K562 (cell line): Measurements from ENCODE around the gene RBM12. TPM values are rescaled to one million over a fixed set of nuclear protein-coding genes. Genes with fewer than 3 reads are reported as not detected.

Experiments used
- ATF3 ChIP-seq, 2 experiments: fragments of 450-650 bp in 1 of 2; sonication (generic) in 1 of 2; formaldehyde crosslinking in 1 of 2; IDR thresholded peaks in 1 of 2; conservative IDR thresholded peaks in 1 of 2; 2 replicates each; pipeline versions ENCODE4 v1.6.1 to v1.8.1; 2016 to 2023; ENCODE audit warnings: mild to moderate bottlenecking in 2 of 2, moderate library complexity in 2 of 2, inconsistent platforms in 1 of 2, missing genetic modification reagents in 1 of 2
- CBFA2T2 ChIP-seq: fragments of 450-650 bp; conservative IDR thresholded peaks from 2 replicates; pipeline ENCODE4 v1.6.1; 2017; ENCODE audit warnings: mild to moderate bottlenecking
- CSDE1 ChIP-seq, 2 experiments: fragments of 450-650 bp; IDR thresholded peaks; 2 replicates each; pipeline ENCODE4 v1.6.1; 2016; ENCODE audit warnings: mild to moderate bottlenecking in 1 of 2
- GTF2F1 ChIP-seq: IDR thresholded peaks from 2 replicates; pipeline ENCODE4 v1.6.1; 2011; ENCODE audit warnings: low read depth, low read length, improper control_type of control experiment
- SMC3 ChIP-seq: conservative IDR thresholded peaks from 2 replicates; pipeline ENCODE4 v1.6.1; 2011; ENCODE audit warnings: low read depth, low read length, improper control_type of control experiment; ENCODE audit not compliant: insufficient read depth
- SRF ChIP-seq, 2 experiments: fragments of 250-450, 450-650 bp in 1 of 2; sonication (Bioruptor Pico) in 1 of 2; sonication (generic) in 1 of 2; formaldehyde crosslinking; IDR thresholded peaks; 2 replicates each; pipeline versions ENCODE4 v1.5.0 to v1.5.1; 2020 to 2022; ENCODE audit warnings: mild to moderate bottlenecking in 1 of 2, missing genetic modification reagents in 1 of 2
- TEAD2 ChIP-seq: fragments of 450-650 bp; IDR thresholded peaks from 2 replicates; pipeline ENCODE4 v1.6.1; 2016; ENCODE audit warnings: missing genetic modification characterization, control low read depth, missing compliant biosample characterization
- U2AF1 ChIP-seq: fragments of 200-400 bp; formaldehyde crosslinking; optimal IDR thresholded peaks from 2 replicates; pipeline ENCODE3; 2017; ENCODE audit warnings: mild to moderate bottlenecking, low read depth, low read length, moderate library complexity
- VEZF1 ChIP-seq: fragments of 200-800 bp; sonication (Bioruptor generic); IDR thresholded peaks from 2 replicates; pipeline ENCODE4 v1.6.1; 2017; ENCODE audit warnings: missing genetic modification characterization, missing compliant biosample characterization
- XRCC4 ChIP-seq: IDR thresholded peaks from one replicate; pipeline ENCODE4 v1.6.1; 2011; ENCODE audit not compliant: insufficient read depth, insufficient read length; ENCODE audit errors: extremely low read depth
- ZKSCAN8 ChIP-seq: fragments of 200-800 bp; sonication (Bioruptor generic); IDR thresholded peaks from 2 replicates; pipeline ENCODE4 v1.6.1; 2016; ENCODE audit warnings: missing genetic modification characterization, missing compliant biosample characterization
- ZNF165 ChIP-seq: fragments of 250-450 bp; sonication (Bioruptor Pico); IDR thresholded peaks from 2 replicates; pipeline ENCODE4 v1.4.0; 2020; ENCODE audit warnings: borderline replicate concordance
- ZNF224 ChIP-seq: sonication (generic); formaldehyde crosslinking; IDR thresholded peaks from 2 replicates; pipeline ENCODE4 v1.8.0; 2022; ENCODE audit warnings: mild to moderate bottlenecking, missing genetic modification reagents
- ZNF316 ChIP-seq: fragments of 450-650 bp; IDR thresholded peaks from 2 replicates; pipeline ENCODE4 v1.6.1; 2016
- ZNF324 ChIP-seq: fragments of 250-450 bp; sonication (Bioruptor Pico); IDR thresholded peaks from 2 replicates; pipeline ENCODE4 v1.4.0; 2020; ENCODE audit warnings: mild to moderate bottlenecking
- ZNF384 ChIP-seq: IDR thresholded peaks from 2 replicates; pipeline ENCODE4 v1.6.1; 2012; ENCODE audit warnings: low read depth, low read length, improper control_type of control experiment
- ZNF398 ChIP-seq: fragments of 250-450 bp; sonication (Bioruptor Pico); IDR thresholded peaks from 2 replicates; pipeline ENCODE4 v1.8.0; 2021; ENCODE audit warnings: moderate library complexity, mild to moderate bottlenecking, inconsistent platforms
- ZNF583 ChIP-seq: fragments of 250-450 bp; sonication (Bioruptor Pico); IDR thresholded peaks from 2 replicates; pipeline ENCODE4 v1.4.0; 2020
- ZNF589 ChIP-seq: fragments of 200-800 bp; sonication (Bioruptor generic); IDR thresholded peaks from 2 replicates; pipeline ENCODE4 v1.6.1; 2016; ENCODE audit warnings: low read depth, missing genetic modification characterization, missing compliant biosample characterization
- ZNF592 ChIP-seq: fragments of 450-650 bp; IDR thresholded peaks from 2 replicates; pipeline ENCODE4 v1.6.1; 2017; ENCODE audit warnings: antibody characterized with exemption, mild to moderate bottlenecking
- polyA plus RNA-seq, 8 experiments: library from polyadenylated mRNA; depleted of rRNA in 4 of 8; stranded (reverse) in 5 of 8; unstranded in 3 of 8; fragments of >200 nt; fragmentation: Nextera tagmentation in 2 of 8; fragmentation: Illumina TruSeq in 1 of 8; extraction: Ambion mirVana in 2 of 8; extraction: Trizol in 1 of 8; gene quantifications; 2 replicates each; pipeline versions ENCODE4 v1.2.1 to v1.2.3, GENCODE V29; 2011 to 2014; ENCODE audit warnings: inconsistent platforms in 1 of 8, missing spikeins in 1 of 8
- total RNA-seq, 7 experiments: library from RNA; depleted of rRNA in 6 of 7; stranded (reverse); fragments of >200 nt in 6 of 7; fragmentation: Illumina TruSeq in 2 of 7; extraction: Trizol in 2 of 7; gene quantifications; 2 replicates each; pipeline versions ENCODE4 v1.2.1 to v1.2.3, GENCODE V29; 2011 to 2021; ENCODE audit warnings: low replicate concordance in 1 of 7

Gene RBM12
- total and polyA plus RNA-seq, 9 of the 15 experiments (the other 6 are each of a cell fraction or from before 2014, with no cell fraction given), result 5.0 to 162 (median 73.3) TPM

GRCh38 chr20:35664466-35665206, at the start of gene RBM12, which contains the start of gene CPNE1 (continued):
- TF ChIP-seq CBFA2T2 (0 out of 2 replicates have a peak, but pooled peaks have one; percentile 16), ZNF324 (CRISPR knock-in tag) (no peak), GTF2F1 (0 out of 2 replicates have a peak, but pooled peaks have one; percentile 71), SMC3 (no peak), CSDE1 (IDR thresholded peaks at IDR 0.05) (no peak), ZNF589 (CRISPR knock-in tag) (peak; percentile 52; the same call in 1 of the 2 replicates), ZNF592 (peak; percentile 93), ZKSCAN8 (no peak), ZNF224 (CRISPR knock-in tag) (no peak), ZNF165 (CRISPR knock-in tag) (no peak), ZNF316 (0 out of 2 replicates have a peak, but pooled peaks have one; percentile 1), XRCC4 (no peak), TEAD2 (no peak), ATF3 (IDR thresholded peaks at IDR 0.05) (no peak), ATF3 (CRISPR knock-in tag; conservative IDR thresholded peaks at IDR 0.05) (no peak), ZNF583 (no peak), U2AF1 (peak; percentile 77), ZNF384 (no peak), SRF (CRISPR knock-in tag; IDR thresholded peaks at IDR 0.05) (peak in 1 of 2 experiments; percentile 74; a peak in 1 of 4 replicates), ZNF398 (CRISPR knock-in tag) (no peak), VEZF1 (CRISPR knock-in tag) (peak; percentile 91)
